Osteoblast (primary cell): Measurements from ENCODE around the gene PRRG1. TPM values are rescaled to one million over a fixed set of nuclear protein-coding genes. Genes with fewer than 3 reads are reported as not detected.

Experiments used
- DNase-seq: peaks from one replicate; pipeline ENCODE4 v3.0.0; 2011; ENCODE audit warnings: low spot score, mixed read lengths; ENCODE audit not compliant: insufficient read length; ENCODE audit errors: missing footprints
- H2AFZ ChIP-seq: 2 replicates; pipeline ENCODE4 v1.6.0; 2011; ENCODE audit warnings: mild to moderate bottlenecking, low read length
- H3K27ac ChIP-seq: 2 replicates; pipeline ENCODE4 v1.5.1; 2011; ENCODE audit warnings: mild to moderate bottlenecking, low read depth, low read length, moderate library complexity
- H3K27me3 ChIP-seq: 2 replicates; pipeline ENCODE4 v1.6.0; 2012; ENCODE audit warnings: mild to moderate bottlenecking, control low read depth, inconsistent platforms, low read length, moderate library complexity; ENCODE audit not compliant: insufficient read depth
- H3K36me3 ChIP-seq: 2 replicates; pipeline ENCODE4 v1.5.1; 2011; ENCODE audit warnings: mild to moderate bottlenecking, low read length, control low read depth, moderate library complexity; ENCODE audit not compliant: insufficient read depth
- H3K4me1 ChIP-seq: 2 replicates; pipeline ENCODE4 v1.5.1; 2011; ENCODE audit warnings: mild to moderate bottlenecking, low read length, control low read depth, moderate library complexity; ENCODE audit not compliant: insufficient read depth
- H3K4me2 ChIP-seq: 2 replicates; pipeline ENCODE4 v1.6.0; 2011; ENCODE audit warnings: mild to moderate bottlenecking, low read length; ENCODE audit not compliant: insufficient read depth
- H3K4me3 ChIP-seq: fragments of 200-600 bp; sonication (generic); 3 replicates; pipeline ENCODE4 v1.5.1; 2012; ENCODE audit warnings: mild to moderate bottlenecking, low read length, inconsistent platforms; ENCODE audit not compliant: insufficient read depth
- H3K79me2 ChIP-seq: 2 replicates; pipeline ENCODE4 v1.6.0; 2012; ENCODE audit warnings: mild to moderate bottlenecking, low read length, control low read depth, inconsistent platforms; ENCODE audit not compliant: insufficient read depth
- H3K9me3 ChIP-seq: 2 replicates; pipeline ENCODE4 v1.5.1; 2011; ENCODE audit warnings: low read depth, low read length, control low read depth
- H4K20me1 ChIP-seq: 2 replicates; pipeline ENCODE4 v1.6.0; 2012; ENCODE audit warnings: mild to moderate bottlenecking, low read length, control low read depth; ENCODE audit not compliant: insufficient read depth
- total RNA-seq: library from RNA; depleted of rRNA; stranded (reverse); fragments of >200 nt; gene quantifications from 2 replicates; pipeline ENCODE4 v1.2.3, GENCODE V29; 2012
- TF ChIP-seq, protein P1 (sequence below): IDR thresholded peaks from 2 replicates; pipeline ENCODE4 v1.5.1; 2011; ENCODE audit warnings: mild to moderate bottlenecking, low read depth, low read length, moderate library complexity; ENCODE audit errors: extremely low read depth

PRRG1 gene
- total RNA-seq, 1 donor, result 16.3 TPM

DNA sequence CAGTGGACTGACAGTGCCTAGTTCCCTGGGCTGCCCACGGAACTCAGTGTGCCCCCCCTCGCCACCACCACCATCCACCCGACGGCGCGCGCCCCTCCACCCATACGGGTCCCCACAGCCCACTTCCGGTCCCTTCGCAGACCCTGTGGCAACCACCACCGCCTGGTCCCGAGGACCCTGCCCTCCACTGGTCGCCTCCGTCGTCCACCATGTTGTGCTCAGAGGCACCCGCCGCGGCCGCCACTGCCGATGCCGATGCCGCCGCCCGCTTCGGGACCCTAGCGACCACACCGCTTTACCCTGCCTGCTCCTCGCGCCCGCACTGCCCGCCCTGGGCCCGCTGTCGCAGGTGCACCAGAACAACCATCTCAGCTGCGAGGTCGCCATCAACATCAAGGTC lies 155.8 kb downstream of the PRRG1 start:
- no peak for DNase-seq
- Histone ChIP-seq H3K27ac (no peak overlapping the region), H3K4me2 (no peak overlapping the region), H3K79me2 (no peaks in the 10 kb centered on the region), H3K9me3 (no peaks in the 10 kb centered on the region), H3K36me3 (no peaks in the 10 kb centered on the region), H3K27me3 (no peaks in the 10 kb centered on the region), H2AFZ (no peak overlapping the region), H4K20me1 (no peaks in the 10 kb centered on the region), H3K4me1 (no peaks in the 10 kb centered on the region), H3K4me3 (no peak overlapping the region)
- TF ChIP-seq, protein P1, sequence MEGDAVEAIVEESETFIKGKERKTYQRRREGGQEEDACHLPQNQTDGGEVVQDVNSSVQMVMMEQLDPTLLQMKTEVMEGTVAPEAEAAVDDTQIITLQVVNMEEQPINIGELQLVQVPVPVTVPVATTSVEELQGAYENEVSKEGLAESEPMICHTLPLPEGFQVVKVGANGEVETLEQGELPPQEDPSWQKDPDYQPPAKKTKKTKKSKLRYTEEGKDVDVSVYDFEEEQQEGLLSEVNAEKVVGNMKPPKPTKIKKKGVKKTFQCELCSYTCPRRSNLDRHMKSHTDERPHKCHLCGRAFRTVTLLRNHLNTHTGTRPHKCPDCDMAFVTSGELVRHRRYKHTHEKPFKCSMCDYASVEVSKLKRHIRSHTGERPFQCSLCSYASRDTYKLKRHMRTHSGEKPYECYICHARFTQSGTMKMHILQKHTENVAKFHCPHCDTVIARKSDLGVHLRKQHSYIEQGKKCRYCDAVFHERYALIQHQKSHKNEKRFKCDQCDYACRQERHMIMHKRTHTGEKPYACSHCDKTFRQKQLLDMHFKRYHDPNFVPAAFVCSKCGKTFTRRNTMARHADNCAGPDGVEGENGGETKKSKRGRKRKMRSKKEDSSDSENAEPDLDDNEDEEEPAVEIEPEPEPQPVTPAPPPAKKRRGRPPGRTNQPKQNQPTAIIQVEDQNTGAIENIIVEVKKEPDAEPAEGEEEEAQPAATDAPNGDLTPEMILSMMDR, result no peak

Other genes starting within 250 kb of the PRRG1 start
- gene LANCL3, start 222.3 kb downstream of the PRRG1 start, total RNA-seq, result 0.29 and 0.72 TPM in 2 replicates